ENCODE data around the gene TTC21A.
A peak's percentile ranks its signal among the peaks of the same experiment; 100 is the strongest.

The TTC21A gene

GRCh38 chr3:39176025-39176714 lies 68.7 kb downstream of the TTC21A start:
- peaks cover 15% of the 10 kb centered on the region for H3K27me3 ChIP-seq (ENCODE audit: insufficient read depth, low read length)
- H3K4me1 ChIP-seq (ENCODE audit: insufficient read depth, low read length) = peaks cover 23% of the 10 kb centered on the region
- no peaks in the 10 kb centered on the region for H3K9me3 ChIP-seq (ENCODE audit: insufficient read depth, low read depth, low read length)
- no peak overlapping the region for H3K9ac ChIP-seq (ENCODE audit: low read depth, low read length)
- H3K27ac ChIP-seq (ENCODE audit: low read depth, low read length) = no peak overlapping the region
- no peaks in the 10 kb centered on the region for H3K36me3 ChIP-seq (ENCODE audit: insufficient read depth, low read length)
- 91% methylated on average over 6 of the region's 6 CpGs for WGBS
- H3K4me3 ChIP-seq (ENCODE audit: low read length) = no peak overlapping the region

- peak overlapping the region; percentile 67 for H3K4me3 ChIP-seq (ENCODE audit: low read length)
- no peaks in the 10 kb centered on the region for H3K9me3 ChIP-seq (ENCODE audit: insufficient read depth, low read depth, low read length)
- whole genome bisulfite sequencing = 1% methylated on average over 29 of the region's 32 CpGs
- no peaks in the 10 kb centered on the region for H3K36me3 ChIP-seq (ENCODE audit: insufficient read depth, low read length)
- H3K4me1 ChIP-seq (ENCODE audit: insufficient read depth, low read length) = peaks cover 32% of the 10 kb centered on the region
- peaks cover 15% of the 10 kb centered on the region for H3K27me3 ChIP-seq (ENCODE audit: insufficient read depth, low read length)
- H3K27ac ChIP-seq (ENCODE audit: low read depth, low read length) = peak overlapping the region; percentile 82
- H3K9ac ChIP-seq (ENCODE audit: low read depth, low read length) = peak overlapping the region; percentile 67
Measured at GRCh38 chr3:39177708-39178332, 70.3 kb downstream of the TTC21A start.

- WGBS = 67% methylated on average over 4 of the region's 4 CpGs
- Histone ChIP-seq H3K36me3 (ENCODE audit: insufficient read depth, low read length) (no peaks in the 10 kb centered on the region), H3K4me1 (ENCODE audit: insufficient read depth, low read length) (peaks cover 32% of the 10 kb centered on the region), H3K4me3 (ENCODE audit: low read length) (peak overlapping the region; percentile 67), H3K27ac (ENCODE audit: low read depth, low read length) (no peak overlapping the region; the same call in 1 of the 2 replicates), H3K9me3 (ENCODE audit: insufficient read depth, low read depth, low read length) (no peaks in the 10 kb centered on the region), H3K9ac (ENCODE audit: low read depth, low read length) (no peak overlapping the region), H3K27me3 (ENCODE audit: insufficient read depth, low read length) (peaks cover 15% of the 10 kb centered on the region)
Measured at GRCh38 chr3:39178553-39178952, 71.1 kb downstream of the TTC21A start.

GRCh38 chr3:39180183-39180545 lies 72.7 kb downstream of the TTC21A start:
- Histone ChIP-seq H3K9ac (ENCODE audit: low read depth, low read length) (peak overlapping the region; percentile 2; the same call in 1 of the 2 replicates), H3K36me3 (ENCODE audit: insufficient read depth, low read length) (no peaks in the 10 kb centered on the region), H3K4me3 (ENCODE audit: low read length) (peak overlapping the region; percentile 49), H3K4me1 (ENCODE audit: insufficient read depth, low read length) (peaks cover 32% of the 10 kb centered on the region), H3K27me3 (ENCODE audit: insufficient read depth, low read length) (peaks cover 15% of the 10 kb centered on the region), H3K27ac (ENCODE audit: low read depth, low read length) (no peak overlapping the region), H3K9me3 (ENCODE audit: insufficient read depth, low read depth, low read length) (no peaks in the 10 kb centered on the region)
- 62% methylated on average over 3 of the region's 3 CpGs for whole genome bisulfite sequencing

GRCh38 chr3:39180546-39181346 lies 73.3 kb downstream of the TTC21A start:
- WGBS = 2% methylated on average over 64 of the region's 64 CpGs
- Histone ChIP-seq H3K9ac (ENCODE audit: low read depth, low read length) (peak overlapping the region; percentile 2; the same call in 1 of the 2 replicates), H3K36me3 (ENCODE audit: insufficient read depth, low read length) (no peaks in the 10 kb centered on the region), H3K27ac (ENCODE audit: low read depth, low read length) (no peak overlapping the region), H3K4me1 (ENCODE audit: insufficient read depth, low read length) (peaks cover 32% of the 10 kb centered on the region), H3K9me3 (ENCODE audit: insufficient read depth, low read depth, low read length) (no peaks in the 10 kb centered on the region), H3K4me3 (ENCODE audit: low read length) (peak overlapping the region; percentile 49), H3K27me3 (ENCODE audit: insufficient read depth, low read length) (peaks cover 15% of the 10 kb centered on the region)

GRCh38 chr3:39181408-39182335 lies 74.2 kb downstream of the TTC21A start:
- Histone ChIP-seq H3K36me3 (ENCODE audit: insufficient read depth, low read length) (no peaks in the 10 kb centered on the region), H3K9ac (ENCODE audit: low read depth, low read length) (no peak overlapping the region), H3K27ac (ENCODE audit: low read depth, low read length) (peak overlapping the region; percentile 10; the same call in 1 of the 2 replicates), H3K9me3 (ENCODE audit: insufficient read depth, low read depth, low read length) (no peaks in the 10 kb centered on the region), H3K4me1 (ENCODE audit: insufficient read depth, low read length) (peaks cover 32% of the 10 kb centered on the region), H3K4me3 (ENCODE audit: low read length) (peak overlapping the region; percentile 49), H3K27me3 (ENCODE audit: insufficient read depth, low read length) (peaks cover 15% of the 10 kb centered on the region)
- 79% methylated on average over 6 of the region's 7 CpGs for WGBS

GRCh38 chr3:39183211-39184080 lies 76.0 kb downstream of the TTC21A start:
- no peak overlapping the region for H3K4me3 ChIP-seq (ENCODE audit: low read length)
- no peak overlapping the region for H3K9ac ChIP-seq (ENCODE audit: low read depth, low read length)
- peaks cover 15% of the 10 kb centered on the region for H3K27me3 ChIP-seq (ENCODE audit: insufficient read depth, low read length)
- 93% methylated on average over 11 of the region's 12 CpGs for WGBS
- no peaks in the 10 kb centered on the region for H3K36me3 ChIP-seq (ENCODE audit: insufficient read depth, low read length)
- no peaks in the 10 kb centered on the region for H3K9me3 ChIP-seq (ENCODE audit: insufficient read depth, low read depth, low read length)
- no peak overlapping the region for H3K27ac ChIP-seq (ENCODE audit: low read depth, low read length)
- peaks cover 22% of the 10 kb centered on the region for H3K4me1 ChIP-seq (ENCODE audit: insufficient read depth, low read length)

GRCh38 chr3:39184081-39184967 lies 76.8 kb downstream of the TTC21A start:
- H3K9ac ChIP-seq (ENCODE audit: low read depth, low read length) = no peak overlapping the region
- H3K9me3 ChIP-seq (ENCODE audit: insufficient read depth, low read depth, low read length) = no peaks in the 10 kb centered on the region
- H3K36me3 ChIP-seq (ENCODE audit: insufficient read depth, low read length) = no peaks in the 10 kb centered on the region
- H3K4me3 ChIP-seq (ENCODE audit: low read length) = no peak overlapping the region
- H3K4me1 ChIP-seq (ENCODE audit: insufficient read depth, low read length) = peaks cover 16% of the 10 kb centered on the region
- H3K27me3 ChIP-seq (ENCODE audit: insufficient read depth, low read length) = peaks cover 10% of the 10 kb centered on the region
- no peak overlapping the region for H3K27ac ChIP-seq (ENCODE audit: low read depth, low read length)
- WGBS = 91% methylated on average over 12 of the region's 12 CpGs

GRCh38 chr3:39184968-39185285 lies 77.4 kb downstream of the TTC21A start:
- 93% methylated on average over 4 of the region's 4 CpGs for WGBS
- peaks cover 16% of the 10 kb centered on the region for H3K4me1 ChIP-seq (ENCODE audit: insufficient read depth, low read length)
- no peaks in the 10 kb centered on the region for H3K36me3 ChIP-seq (ENCODE audit: insufficient read depth, low read length)
- H3K4me3 ChIP-seq (ENCODE audit: low read length) = no peak overlapping the region
- H3K9me3 ChIP-seq (ENCODE audit: insufficient read depth, low read depth, low read length) = no peaks in the 10 kb centered on the region
- no peak overlapping the region for H3K9ac ChIP-seq (ENCODE audit: low read depth, low read length)
- H3K27ac ChIP-seq (ENCODE audit: low read depth, low read length) = no peak overlapping the region
- peaks cover 4% of the 10 kb centered on the region for H3K27me3 ChIP-seq (ENCODE audit: insufficient read depth, low read length)
